H1 (cell line): ENCODE measurements around the gene CACNB2. TPM values are rescaled to one million over a fixed set of nuclear protein-coding genes. Genes with fewer than 3 reads are reported as not detected.

Experiments
- CTCF ChIA-PET: fragments of 300-600 bp; sonication (Branson Sonifier 250); formaldehyde crosslinking; loops from one replicate; lab custom pipeline; 2021; ENCODE audit not compliant: partially characterized antibody; lab: Charles Lee
- POLR2A ChIA-PET: fragments of 300-600 bp; sonication (Branson Sonifier 250); formaldehyde crosslinking; loops from one replicate; lab custom pipeline; 2021; ENCODE audit warnings: inconsistent platforms; ENCODE audit not compliant: partially characterized antibody; lab: Charles Lee
- DNase-seq, 2 experiments: peaks; one replicate each; pipeline versions ENCODE4 v3.0.0 to v3.0.0-alpha.2; 2010 to 2022; ENCODE audit warnings: low spot score in 2 of 2, low read depth in 1 of 2, mixed read lengths in 1 of 2
- FAIRE-seq: peaks from 2 replicates; lab custom pipeline; 2011; peaks lifted over from hg19 to GRCh38; lab: Jason Lieb, UNC
- H2AFZ ChIP-seq: 2 replicates; pipeline ENCODE4 v1.8.1; 2012; ENCODE audit warnings: low read length, inconsistent platforms
- H2AK5ac ChIP-seq: 2 replicates; pipeline ENCODE4 v1.6.1; 2013; ENCODE audit warnings: low read depth, low read length
- H2BK120ac ChIP-seq: replicated peaks from 2 replicates; pipeline ENCODE3; 2013; ENCODE audit warnings: low read depth, low read length, inconsistent platforms
- H2BK12ac ChIP-seq: 2 replicates; pipeline ENCODE4 v1.6.1; 2013; ENCODE audit warnings: low read depth, low read length
- H2BK15ac ChIP-seq: 2 replicates; pipeline ENCODE4 v1.6.1; 2013; ENCODE audit warnings: low read length
- H2BK20ac ChIP-seq: 2 replicates; pipeline ENCODE4 v1.6.1; 2013; ENCODE audit warnings: low read length
- H2BK5ac ChIP-seq: 2 replicates; pipeline ENCODE4 v1.6.1; 2013; ENCODE audit warnings: low read depth, low read length
- H3K14ac ChIP-seq: 2 replicates; pipeline ENCODE4 v1.6.1; 2013; ENCODE audit warnings: inconsistent platforms; ENCODE audit not compliant: insufficient read length
- H3K18ac ChIP-seq: 2 replicates; pipeline ENCODE4 v1.6.1; 2013; ENCODE audit warnings: low read length; ENCODE audit errors: extremely low read depth
- H3K23ac ChIP-seq: 2 replicates; pipeline ENCODE4 v1.6.1; 2013; ENCODE audit warnings: inconsistent platforms; ENCODE audit not compliant: insufficient read length
- H3K23me2 ChIP-seq: 2 replicates; pipeline ENCODE4 v1.6.1; 2013; ENCODE audit warnings: low read depth, low read length
- H3K27ac ChIP-seq: 2 replicates; pipeline ENCODE4 v1.6.1; 2011; ENCODE audit warnings: low read depth, low read length, inconsistent platforms
- H3K27me3 ChIP-seq, 4 experiments: replicated peaks in 1 of 4; 1 replicate in 1 of 4; 2 replicates in 3 of 4; pipeline versions ENCODE4 v1.6.1 to v1.8.1; 2011 to 2013; ENCODE audit warnings: low read length in 3 of 4, mild to moderate bottlenecking in 3 of 4, inconsistent platforms in 2 of 4, mixed read lengths in 2 of 4, moderate library complexity in 1 of 4; ENCODE audit not compliant: control insufficient read depth in 3 of 4, insufficient read depth in 3 of 4; ENCODE audit errors: extremely low read depth in 1 of 4
- H3K36me3 ChIP-seq, 4 experiments: 2 replicates each; pipeline versions ENCODE4 v1.6.1 to v1.8.1; 2011 to 2013; ENCODE audit warnings: mild to moderate bottlenecking in 4 of 4, low read length in 3 of 4, moderate library complexity in 2 of 4, control low read depth in 1 of 4, inconsistent platforms in 1 of 4; ENCODE audit not compliant: insufficient read depth in 4 of 4, control insufficient read depth in 2 of 4
- H3K4ac ChIP-seq: replicated peaks from 2 replicates; pipeline ENCODE3; 2013; ENCODE audit warnings: low read length, low read depth, mixed read lengths, inconsistent platforms; ENCODE audit not compliant: insufficient read length
- H3K4me1 ChIP-seq, 4 experiments: replicated peaks in 1 of 4; 1 replicate in 1 of 4; 2 replicates in 3 of 4; pipeline versions ENCODE4 v1.6.1 to v1.8.1; 2011 to 2013; ENCODE audit warnings: low read length in 3 of 4, inconsistent platforms in 2 of 4, mixed read lengths in 1 of 4; ENCODE audit not compliant: insufficient read depth in 4 of 4, control insufficient read depth in 3 of 4
- H3K4me2 ChIP-seq, 2 experiments: 2 replicates each; pipeline versions ENCODE4 v1.6.1 to v1.8.1; 2011 to 2013; ENCODE audit warnings: low read depth in 2 of 2, low read length in 2 of 2, control low read depth in 1 of 2, inconsistent platforms in 1 of 2, mild to moderate bottlenecking in 1 of 2; ENCODE audit not compliant: insufficient read depth in 1 of 2
- H3K4me3 ChIP-seq, 4 experiments: fragments of 200-600, 300-600 bp in 1 of 4; sonication (generic), shearing (Covaris generic), sonication (Bioruptor Twin) in 1 of 4; 2 replicates each; pipeline versions ENCODE4 v1.5.1 to v1.8.1; 2011 to 2016; ENCODE audit warnings: low read length in 4 of 4, low read depth in 3 of 4, control low read depth in 2 of 4, inconsistent platforms in 2 of 4, mild to moderate bottlenecking in 2 of 4, mixed read lengths in 1 of 4, moderate library complexity in 1 of 4; ENCODE audit not compliant: insufficient read depth in 2 of 4; ENCODE audit errors: extremely low read depth in 1 of 4
- H3K56ac ChIP-seq: replicated peaks from 2 replicates; pipeline ENCODE3; 2013; ENCODE audit warnings: low read depth, mild to moderate bottlenecking, mixed read lengths, low read length, inconsistent platforms; ENCODE audit not compliant: insufficient read length
- H3K79me1 ChIP-seq: 2 replicates; pipeline ENCODE4 v1.6.1; 2013; ENCODE audit warnings: low read depth, low read length, control low read depth
- H3K79me2 ChIP-seq, 2 experiments: 2 replicates each; pipeline versions ENCODE4 v1.6.1 to v1.8.1; 2012 to 2013; ENCODE audit warnings: low read length in 2 of 2, mild to moderate bottlenecking in 2 of 2, inconsistent platforms in 1 of 2; ENCODE audit not compliant: insufficient read depth in 2 of 2, control insufficient read depth in 1 of 2
- H3K9ac ChIP-seq, 4 experiments: replicated peaks in 1 of 4; 1 replicate in 1 of 4; 2 replicates in 3 of 4; pipeline versions ENCODE4 v1.6.1 to v1.8.1; 2011 to 2013; ENCODE audit warnings: low read depth in 3 of 4, low read length in 3 of 4, control low read depth in 2 of 4, mild to moderate bottlenecking in 2 of 4, moderate library complexity in 2 of 4, inconsistent platforms in 1 of 4; ENCODE audit errors: extremely low read depth in 1 of 4
- H3K9me3 ChIP-seq, 2 experiments: 2 replicates each; pipeline versions ENCODE4 v1.6.1 to v1.8.1; 2012 to 2013; ENCODE audit warnings: mild to moderate bottlenecking in 2 of 2, moderate library complexity in 2 of 2, control low read depth in 1 of 2, inconsistent platforms in 1 of 2, low read depth in 1 of 2, low read length in 1 of 2, mixed read lengths in 1 of 2; ENCODE audit not compliant: insufficient read depth in 2 of 2
- H4K20me1 ChIP-seq, 2 experiments: replicated peaks in 1 of 2; 2 replicates each; pipeline versions ENCODE3 to v1.8.1; 2011 to 2013; ENCODE audit warnings: inconsistent platforms in 2 of 2, low read length in 2 of 2, mild to moderate bottlenecking in 1 of 2; ENCODE audit not compliant: insufficient read depth in 2 of 2, control insufficient read depth in 1 of 2
- H4K5ac ChIP-seq: 2 replicates; pipeline ENCODE4 v1.6.1; 2013; ENCODE audit warnings: low read length, low read depth, mixed read lengths, inconsistent platforms; ENCODE audit not compliant: insufficient read length
- H4K8ac ChIP-seq: 2 replicates; pipeline ENCODE4 v1.8.0; 2013; ENCODE audit warnings: mild to moderate bottlenecking, moderate library complexity, low read length, inconsistent platforms; ENCODE audit not compliant: insufficient read depth; ENCODE audit errors: extremely low read depth
- H4K91ac ChIP-seq: replicated peaks from 2 replicates; pipeline ENCODE3; 2013; ENCODE audit warnings: low read length, mixed read lengths, inconsistent platforms; ENCODE audit not compliant: insufficient read length
- EGR1 ChIP-seq: IDR thresholded peaks from 2 replicates; pipeline ENCODE4 v1.6.1; 2011; ENCODE audit warnings: low read depth, low read length, borderline replicate concordance
- JUND ChIP-seq: IDR thresholded peaks from 2 replicates; pipeline ENCODE4 v1.6.1; 2011; ENCODE audit warnings: mild to moderate bottlenecking, improper control_type of control experiment, low read length
- PHF8 ChIP-seq: fragments of 200-600 bp; sonication (generic); conservative IDR thresholded peaks from 2 replicates; pipeline ENCODE4 v1.7.1; 2012; ENCODE audit warnings: low read depth, mild to moderate bottlenecking, inconsistent platforms, low read length, moderate library complexity
- SAP30 ChIP-seq: fragments of 300-600 bp; sonication (generic); IDR thresholded peaks from 2 replicates; pipeline ENCODE4 v1.7.1; 2012; ENCODE audit warnings: low read length, moderate library complexity, mild to moderate bottlenecking, inconsistent platforms; ENCODE audit not compliant: insufficient read depth, insufficient replicate concordance
- WGBS, 2 experiments: shearing (Covaris generic) in 1 of 2; methylation state at CpG; one replicate each; pipeline versions ENCODE4 v1.1.6 to v1.1.7; 2013 to 2015; ENCODE audit warnings: low lambda C conversion rate in 2 of 2, mixed read lengths in 2 of 2, inconsistent platforms in 1 of 2, low coverage in 1 of 2, missing lambda C conversion rate in 1 of 2; ENCODE audit not compliant: insufficient replicate concordance in 2 of 2, insufficient coverage in 1 of 2, insufficient read length in 1 of 2; ENCODE audit errors: extremely low coverage in 1 of 2, missing lambda C conversion rate in 1 of 2; 5-methylcytosine and 5-hydroxymethylcytosine counted together
- polyA plus RNA-seq, 7 experiments: library from polyadenylated mRNA; depleted of rRNA in 3 of 7; stranded (reverse) in 5 of 7; unstranded in 2 of 7; fragments of >200 nt in 5 of 7; fragments of 200-250 nt in 2 of 7; gene quantifications; 1 replicate in 5 of 7; 2 replicates in 1 of 7; 4 replicates in 1 of 7; pipeline versions ENCODE4 v1.2.1 to v1.2.3, GENCODE V29; 2011 to 2013; ENCODE audit warnings: missing spikeins in 2 of 7, mixed read lengths in 2 of 7
- total RNA-seq: library from RNA; stranded (reverse); fragmentation: NEBNext Ultra II Directional; extraction: Animal tissue kit (Norgen Biotek cat#: 25700); gene quantifications from 2 replicates; pipeline ENCODE4 v1.2.1, GENCODE V29; 2021

CACNB2 gene
- total and polyA plus RNA-seq, 2 of the 8 experiments (the other 6 are each of a cell fraction or from before 2014, with no cell fraction given) = 2.4 to 3.2 TPM

DNA sequence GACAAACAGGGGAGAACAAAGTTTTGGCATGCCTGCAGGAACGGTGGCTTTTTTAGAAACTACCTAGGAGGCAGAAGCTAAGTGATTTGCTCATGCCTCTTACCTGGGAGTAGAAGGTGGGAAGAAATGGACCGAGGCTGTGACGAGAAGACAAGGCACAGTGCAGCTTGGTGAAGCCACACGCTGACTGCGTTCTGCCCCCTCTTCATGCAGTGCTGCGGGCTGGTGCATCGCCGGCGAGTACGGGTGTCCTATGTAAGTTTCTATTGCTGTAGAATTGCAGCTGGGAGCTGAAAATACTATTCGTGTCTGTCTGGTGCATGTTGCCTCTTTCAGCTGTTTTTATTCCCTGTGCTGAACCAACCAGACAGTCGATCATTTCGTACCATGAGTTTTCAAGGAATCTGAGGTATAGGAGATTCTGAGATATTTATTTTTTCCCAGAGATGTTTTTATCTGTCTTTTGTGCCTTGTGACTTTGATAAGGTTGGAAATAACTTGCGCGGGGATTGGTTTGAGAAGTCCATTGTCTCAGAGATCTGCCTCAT, 120.9 kb downstream of the CACNB2 start:
- Histone ChIP-seq H3K79me2 (no peaks in the 10 kb centered on the region), H4K20me1 (no peaks in the 10 kb centered on the region)
- POLR2A ChIA-PET = interaction anchor here (0.7 kb wide), 1 partner anchor 122 kb away, joined by 3 read pairs; no protein-coding TSS in a partner anchor

More for the DNA sequence above, 120.9 kb downstream of the CACNB2 start:
- Histone ChIP-seq H4K8ac (no peak overlapping the region), H2BK15ac (no peak overlapping the region), H3K18ac (no peak overlapping the region), H3K9ac (no peak overlapping the region), H2AFZ (peak overlapping the region; percentile 92; the same call in 1 of the 2 replicates), H2AK5ac (no peak overlapping the region), H3K23me2 (no peaks in the 10 kb centered on the region), H3K4me2 (0 out of 4 replicates have a peak overlapping the region, but pooled peaks have one; percentile 5 to 16), H3K36me3 (no peaks in the 10 kb centered on the region), H3K27ac (no peak overlapping the region), H3K4ac (no peak overlapping the region), H4K91ac (no peak overlapping the region), H3K4me1 (peaks cover 0 to 10% (median 2%) of the 10 kb centered on the region in 4 experiments; a peak in 2 of 7 replicates), H3K79me1 (no peaks in the 10 kb centered on the region), H3K4me3 (0 out of 8 replicates have a peak overlapping the region, but pooled peaks of 1 of the 4 experiments have one; percentile 10), H2BK5ac (no peak overlapping the region), H3K9me3 (no peaks in the 10 kb centered on the region), H2BK20ac (no peak overlapping the region), H3K14ac (no peak overlapping the region), H3K27me3 (no peaks in the 10 kb centered on the region), H3K23ac (no peak overlapping the region), H2BK12ac (no peak overlapping the region), H4K5ac (no peak overlapping the region), H2BK120ac (no peak overlapping the region), H3K56ac (no peak overlapping the region)
- FAIRE-seq (no peak), DNase-seq (no peak)
- TF ChIP-seq PHF8 (no peak), EGR1 (no peak), JUND (no peak), SAP30 (no peak)
- CTCF ChIA-PET = interaction anchor here (0.5 to 0.8 kb wide), 2 partner anchors 41 to 984 kb away, joined by 3 read pairs; no protein-coding TSS in a partner anchor
- 77% methylated on average over 15 of the region's 15 CpGs; no CpG with 5 or more reads in 1 of the 2 experiments for WGBS, 2 experiments
